ENCODE data around the gene RANBP9.

DNA sequence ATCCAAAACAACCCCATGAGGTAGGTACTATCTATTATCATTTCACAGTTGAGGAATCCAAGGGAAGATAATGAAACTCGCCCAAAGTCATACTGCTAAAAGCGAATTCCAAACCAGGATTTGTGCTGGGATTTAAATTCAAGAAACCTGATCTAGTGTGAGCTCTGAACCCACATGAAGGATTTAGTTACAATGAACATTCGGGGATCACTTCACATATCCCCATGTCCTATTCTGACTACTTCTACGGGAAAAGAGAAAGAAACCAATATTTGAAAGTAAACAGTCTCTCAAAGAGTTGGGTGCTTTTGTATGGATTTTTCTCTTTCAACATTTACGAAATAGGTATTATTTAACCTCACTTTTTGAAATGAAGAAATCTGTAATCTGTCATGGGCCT, 12.9 kb downstream of the RANBP9 start:
- TF ChIP-seq, protein P1, sequence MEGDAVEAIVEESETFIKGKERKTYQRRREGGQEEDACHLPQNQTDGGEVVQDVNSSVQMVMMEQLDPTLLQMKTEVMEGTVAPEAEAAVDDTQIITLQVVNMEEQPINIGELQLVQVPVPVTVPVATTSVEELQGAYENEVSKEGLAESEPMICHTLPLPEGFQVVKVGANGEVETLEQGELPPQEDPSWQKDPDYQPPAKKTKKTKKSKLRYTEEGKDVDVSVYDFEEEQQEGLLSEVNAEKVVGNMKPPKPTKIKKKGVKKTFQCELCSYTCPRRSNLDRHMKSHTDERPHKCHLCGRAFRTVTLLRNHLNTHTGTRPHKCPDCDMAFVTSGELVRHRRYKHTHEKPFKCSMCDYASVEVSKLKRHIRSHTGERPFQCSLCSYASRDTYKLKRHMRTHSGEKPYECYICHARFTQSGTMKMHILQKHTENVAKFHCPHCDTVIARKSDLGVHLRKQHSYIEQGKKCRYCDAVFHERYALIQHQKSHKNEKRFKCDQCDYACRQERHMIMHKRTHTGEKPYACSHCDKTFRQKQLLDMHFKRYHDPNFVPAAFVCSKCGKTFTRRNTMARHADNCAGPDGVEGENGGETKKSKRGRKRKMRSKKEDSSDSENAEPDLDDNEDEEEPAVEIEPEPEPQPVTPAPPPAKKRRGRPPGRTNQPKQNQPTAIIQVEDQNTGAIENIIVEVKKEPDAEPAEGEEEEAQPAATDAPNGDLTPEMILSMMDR (conservative IDR thresholded peaks at IDR 0.05; ENCODE audit: low read depth in 2 of 2) = no peak
- no peak for TF ChIP-seq POLR2AphosphoS5 (IDR thresholded peaks at IDR 0.05; ENCODE audit: low read depth)
- TF ChIP-seq EZH2 (IDR thresholded peaks at IDR 0.05; ENCODE audit: low read depth, unreplicated experiment) = no peak
- TF ChIP-seq EZH2phosphoT487 (IDR thresholded peaks at IDR 0.05; ENCODE audit: unreplicated experiment) = no peak
- TF ChIP-seq, protein P2, sequence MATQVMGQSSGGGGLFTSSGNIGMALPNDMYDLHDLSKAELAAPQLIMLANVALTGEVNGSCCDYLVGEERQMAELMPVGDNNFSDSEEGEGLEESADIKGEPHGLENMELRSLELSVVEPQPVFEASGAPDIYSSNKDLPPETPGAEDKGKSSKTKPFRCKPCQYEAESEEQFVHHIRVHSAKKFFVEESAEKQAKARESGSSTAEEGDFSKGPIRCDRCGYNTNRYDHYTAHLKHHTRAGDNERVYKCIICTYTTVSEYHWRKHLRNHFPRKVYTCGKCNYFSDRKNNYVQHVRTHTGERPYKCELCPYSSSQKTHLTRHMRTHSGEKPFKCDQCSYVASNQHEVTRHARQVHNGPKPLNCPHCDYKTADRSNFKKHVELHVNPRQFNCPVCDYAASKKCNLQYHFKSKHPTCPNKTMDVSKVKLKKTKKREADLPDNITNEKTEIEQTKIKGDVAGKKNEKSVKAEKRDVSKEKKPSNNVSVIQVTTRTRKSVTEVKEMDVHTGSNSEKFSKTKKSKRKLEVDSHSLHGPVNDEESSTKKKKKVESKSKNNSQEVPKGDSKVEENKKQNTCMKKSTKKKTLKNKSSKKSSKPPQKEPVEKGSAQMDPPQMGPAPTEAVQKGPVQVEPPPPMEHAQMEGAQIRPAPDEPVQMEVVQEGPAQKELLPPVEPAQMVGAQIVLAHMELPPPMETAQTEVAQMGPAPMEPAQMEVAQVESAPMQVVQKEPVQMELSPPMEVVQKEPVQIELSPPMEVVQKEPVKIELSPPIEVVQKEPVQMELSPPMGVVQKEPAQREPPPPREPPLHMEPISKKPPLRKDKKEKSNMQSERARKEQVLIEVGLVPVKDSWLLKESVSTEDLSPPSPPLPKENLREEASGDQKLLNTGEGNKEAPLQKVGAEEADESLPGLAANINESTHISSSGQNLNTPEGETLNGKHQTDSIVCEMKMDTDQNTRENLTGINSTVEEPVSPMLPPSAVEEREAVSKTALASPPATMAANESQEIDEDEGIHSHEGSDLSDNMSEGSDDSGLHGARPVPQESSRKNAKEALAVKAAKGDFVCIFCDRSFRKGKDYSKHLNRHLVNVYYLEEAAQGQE (IDR thresholded peaks at IDR 0.05; ENCODE audit: unreplicated experiment) = no peak
- TF ChIP-seq CREB1 (CRISPR knock-in tag; IDR thresholded peaks at IDR 0.05; ENCODE audit: low read depth) = no peak
- TF ChIP-seq, protein P3, sequence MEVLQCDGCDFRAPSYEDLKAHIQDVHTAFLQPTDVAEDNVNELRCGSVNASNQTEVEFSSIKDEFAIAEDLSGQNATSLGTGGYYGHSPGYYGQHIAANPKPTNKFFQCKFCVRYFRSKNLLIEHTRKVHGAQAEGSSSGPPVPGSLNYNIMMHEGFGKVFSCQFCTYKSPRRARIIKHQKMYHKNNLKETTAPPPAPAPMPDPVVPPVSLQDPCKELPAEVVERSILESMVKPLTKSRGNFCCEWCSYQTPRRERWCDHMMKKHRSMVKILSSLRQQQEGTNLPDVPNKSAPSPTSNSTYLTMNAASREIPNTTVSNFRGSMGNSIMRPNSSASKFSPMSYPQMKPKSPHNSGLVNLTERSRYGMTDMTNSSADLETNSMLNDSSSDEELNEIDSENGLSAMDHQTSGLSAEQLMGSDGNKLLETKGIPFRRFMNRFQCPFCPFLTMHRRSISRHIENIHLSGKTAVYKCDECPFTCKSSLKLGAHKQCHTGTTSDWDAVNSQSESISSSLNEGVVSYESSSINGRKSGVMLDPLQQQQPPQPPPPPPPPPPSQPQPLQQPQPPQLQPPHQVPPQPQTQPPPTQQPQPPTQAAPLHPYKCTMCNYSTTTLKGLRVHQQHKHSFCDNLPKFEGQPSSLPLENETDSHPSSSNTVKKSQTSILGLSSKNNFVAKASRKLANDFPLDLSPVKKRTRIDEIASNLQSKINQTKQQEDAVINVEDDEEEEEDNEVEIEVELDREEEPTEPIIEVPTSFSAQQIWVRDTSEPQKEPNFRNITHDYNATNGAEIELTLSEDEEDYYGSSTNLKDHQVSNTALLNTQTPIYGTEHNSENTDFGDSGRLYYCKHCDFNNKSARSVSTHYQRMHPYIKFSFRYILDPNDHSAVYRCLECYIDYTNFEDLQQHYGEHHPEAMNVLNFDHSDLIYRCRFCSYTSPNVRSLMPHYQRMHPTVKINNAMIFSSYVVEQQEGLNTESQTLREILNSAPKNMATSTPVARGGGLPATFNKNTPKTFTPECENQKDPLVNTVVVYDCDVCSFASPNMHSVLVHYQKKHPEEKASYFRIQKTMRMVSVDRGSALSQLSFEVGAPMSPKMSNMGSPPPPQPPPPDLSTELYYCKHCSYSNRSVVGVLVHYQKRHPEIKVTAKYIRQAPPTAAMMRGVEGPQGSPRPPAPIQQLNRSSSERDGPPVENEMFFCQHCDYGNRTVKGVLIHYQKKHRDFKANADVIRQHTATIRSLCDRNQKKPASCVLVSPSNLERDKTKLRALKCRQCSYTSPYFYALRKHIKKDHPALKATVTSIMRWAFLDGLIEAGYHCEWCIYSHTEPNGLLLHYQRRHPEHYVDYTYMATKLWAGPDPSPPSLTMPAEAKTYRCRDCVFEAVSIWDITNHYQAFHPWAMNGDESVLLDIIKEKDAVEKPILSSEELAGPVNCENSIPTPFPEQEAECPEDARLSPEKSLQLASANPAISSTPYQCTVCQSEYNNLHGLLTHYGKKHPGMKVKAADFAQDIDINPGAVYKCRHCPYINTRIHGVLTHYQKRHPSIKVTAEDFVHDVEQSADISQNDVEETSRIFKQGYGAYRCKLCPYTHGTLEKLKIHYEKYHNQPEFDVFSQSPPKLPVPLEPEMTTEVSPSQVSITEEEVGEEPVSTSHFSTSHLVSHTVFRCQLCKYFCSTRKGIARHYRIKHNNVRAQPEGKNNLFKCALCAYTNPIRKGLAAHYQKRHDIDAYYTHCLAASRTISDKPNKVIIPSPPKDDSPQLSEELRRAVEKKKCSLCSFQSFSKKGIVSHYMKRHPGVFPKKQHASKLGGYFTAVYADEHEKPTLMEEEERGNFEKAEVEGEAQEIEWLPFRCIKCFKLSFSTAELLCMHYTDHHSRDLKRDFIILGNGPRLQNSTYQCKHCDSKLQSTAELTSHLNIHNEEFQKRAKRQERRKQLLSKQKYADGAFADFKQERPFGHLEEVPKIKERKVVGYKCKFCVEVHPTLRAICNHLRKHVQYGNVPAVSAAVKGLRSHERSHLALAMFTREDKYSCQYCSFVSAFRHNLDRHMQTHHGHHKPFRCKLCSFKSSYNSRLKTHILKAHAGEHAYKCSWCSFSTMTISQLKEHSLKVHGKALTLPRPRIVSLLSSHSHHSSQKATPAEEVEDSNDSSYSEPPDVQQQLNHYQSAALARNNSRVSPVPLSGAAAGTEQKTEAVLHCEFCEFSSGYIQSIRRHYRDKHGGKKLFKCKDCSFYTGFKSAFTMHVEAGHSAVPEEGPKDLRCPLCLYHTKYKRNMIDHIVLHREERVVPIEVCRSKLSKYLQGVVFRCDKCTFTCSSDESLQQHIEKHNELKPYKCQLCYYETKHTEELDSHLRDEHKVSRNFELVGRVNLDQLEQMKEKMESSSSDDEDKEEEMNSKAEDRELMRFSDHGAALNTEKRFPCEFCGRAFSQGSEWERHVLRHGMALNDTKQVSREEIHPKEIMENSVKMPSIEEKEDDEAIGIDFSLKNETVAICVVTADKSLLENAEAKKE (CRISPR knock-in tag; IDR thresholded peaks at IDR 0.05) = no peak
- no peak for TF ChIP-seq ZNF114 (CRISPR knock-in tag; IDR thresholded peaks at IDR 0.05)
- TF ChIP-seq, protein P4, sequence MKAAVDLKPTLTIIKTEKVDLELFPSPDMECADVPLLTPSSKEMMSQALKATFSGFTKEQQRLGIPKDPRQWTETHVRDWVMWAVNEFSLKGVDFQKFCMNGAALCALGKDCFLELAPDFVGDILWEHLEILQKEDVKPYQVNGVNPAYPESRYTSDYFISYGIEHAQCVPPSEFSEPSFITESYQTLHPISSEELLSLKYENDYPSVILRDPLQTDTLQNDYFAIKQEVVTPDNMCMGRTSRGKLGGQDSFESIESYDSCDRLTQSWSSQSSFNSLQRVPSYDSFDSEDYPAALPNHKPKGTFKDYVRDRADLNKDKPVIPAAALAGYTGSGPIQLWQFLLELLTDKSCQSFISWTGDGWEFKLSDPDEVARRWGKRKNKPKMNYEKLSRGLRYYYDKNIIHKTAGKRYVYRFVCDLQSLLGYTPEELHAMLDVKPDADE (IDR thresholded peaks at IDR 0.05) = no peak
- no peak for TF ChIP-seq JUNB (IDR thresholded peaks at IDR 0.05; ENCODE audit: unreplicated experiment)
- no peak for TF ChIP-seq STAT1 (IDR thresholded peaks at IDR 0.05; ENCODE audit: unreplicated experiment)
- TF ChIP-seq ZNF331 (CRISPR knock-in tag; IDR thresholded peaks at IDR 0.05; ENCODE audit: low read depth) = no peak
